Tibial artery (tissue), 4 donors: ENCODE results near the gene CLEC2D.
"Not testable (repeated sequence)": the region's sequence is repeated elsewhere in the genome, so short reads cannot be mapped to it uniquely, and the experiment has no call there.

Source experiments
- DNase-seq, 2 donors: peaks; one replicate each; pipeline ENCODE4 v3.0.0-alpha.2; 2019
- H3K27ac ChIP-seq, 2 donors: fragments of 200-600 bp; sonication (generic) in 1 of 2; 1 replicate in 1 of 2; 2 replicates in 1 of 2; pipeline ENCODE4 v1.5.1; 2018 to 2019; ENCODE audit warnings: mild to moderate bottlenecking in 1 of 2
- H3K27me3 ChIP-seq, 2 donors: fragments of 200-600 bp; sonication (generic) in 1 of 2; one replicate each; pipeline versions ENCODE4 v1.5.1 to v1.6.0; 2016 to 2019
- H3K36me3 ChIP-seq, 3 donors: fragments of 200-600 bp; sonication (generic) in 2 of 3; one replicate each; pipeline ENCODE4 v1.5.1; 2016 to 2019; ENCODE audit warnings: mild to moderate bottlenecking in 2 of 3
- H3K4me1 ChIP-seq, 4 donors: fragments of 200-600 bp; sonication (generic) in 2 of 4; 1 replicate in 3 of 4; 2 replicates in 1 of 4; pipeline ENCODE4 v1.5.1; 2016 to 2019
- H3K4me3 ChIP-seq, 2 donors: fragments of 200-600 bp; sonication (generic) in 1 of 2; 1 replicate in 1 of 2; 2 replicates in 1 of 2; pipeline ENCODE4 v1.5.1; 2018 to 2019; ENCODE audit warnings: mild to moderate bottlenecking in 2 of 2
- H3K9me3 ChIP-seq, 3 donors: fragments of 200-600 bp; sonication (generic) in 1 of 3; one replicate each; pipeline ENCODE4 v1.5.1; 2016 to 2019
- CTCF ChIP-seq, 2 experiments: fragments of 200-600 bp in 1 of 2; fragments of 450-650 bp in 1 of 2; IDR thresholded peaks; one replicate each; pipeline ENCODE4 v1.5.1; 2017 to 2019; ENCODE audit warnings: antibody characterized with exemption in 2 of 2, mild to moderate bottlenecking in 1 of 2, moderate library complexity in 1 of 2
- intact Hi-C: fragments of 100-400 bp; cut with DNase I; formaldehyde crosslinking; loops from one replicate; pipeline ENCODE4 v1.15.0; 2023; ENCODE audit warnings: low total_unique reads

CLEC2D gene

GRCh38 chr12:9699269-9699897 is 29.9 kb downstream of the CLEC2D start:
- DNase-seq = no peak
- no peak overlapping the region for H3K4me3 ChIP-seq
- intact Hi-C loops = no loop called here
- H3K27ac ChIP-seq = no peak overlapping the region
- no peaks in the 10 kb centered on the region for H3K27me3 ChIP-seq
- H3K36me3 ChIP-seq = peaks cover 13% of the 10 kb centered on the region in 3 donors
- H3K4me1 ChIP-seq = no peaks in the 10 kb centered on the region
- peaks cover 0 to 7% (median 0%) of the 10 kb centered on the region in 3 donors for H3K9me3 ChIP-seq
- TF ChIP-seq CTCF (IDR thresholded peaks at IDR 0.05) = no peak

GRCh38 chr12:9699898-9700605 is 30.5 kb downstream of the CLEC2D start:
- Histone ChIP-seq H3K36me3 (peaks cover 6 to 7% (median 6%) of the 10 kb centered on the region in 3 donors), H3K27me3 (no peaks in the 10 kb centered on the region), H3K4me1 (no peaks in the 10 kb centered on the region), H3K27ac (no peak overlapping the region), H3K9me3 (peaks cover 0 to 6% (median 0%) of the 10 kb centered on the region in 3 donors), H3K4me3 (no peak overlapping the region)
- intact Hi-C loops = no loop called here
- TF ChIP-seq CTCF (IDR thresholded peaks at IDR 0.05) = no peak
- DNase-seq = no peak

GRCh38 chr12:9700606-9700956 is 31.1 kb downstream of the CLEC2D start:
- TF ChIP-seq CTCF (IDR thresholded peaks at IDR 0.05) = no peak

GRCh38 chr12:9701380-9702154 is 32.1 kb downstream of the CLEC2D start:
- Histone ChIP-seq H3K4me3 (no peak overlapping the region), H3K27me3 (no peaks in the 10 kb centered on the region), H3K4me1 (no peaks in the 10 kb centered on the region), H3K27ac (no peak overlapping the region), H3K9me3 (no peaks in the 10 kb centered on the region), H3K36me3 (no peaks in the 10 kb centered on the region)
- no peak for TF ChIP-seq CTCF (IDR thresholded peaks at IDR 0.05)
- intact Hi-C loops = no loop called here
- no peak for DNase-seq

More at GRCh38 chr12:9700606-9700956, 31.1 kb downstream of the CLEC2D start:
- H3K9me3 ChIP-seq = peaks cover 0 to under 1% (median 0%) of the 10 kb centered on the region in 3 donors
- no peak for DNase-seq
- no peaks in the 10 kb centered on the region for H3K27me3 ChIP-seq
- intact Hi-C loops = no loop called here
- no peaks in the 10 kb centered on the region for H3K4me1 ChIP-seq
- no peak overlapping the region for H3K27ac ChIP-seq
- peaks cover under 1 to 1% (median under 1%) of the 10 kb centered on the region in 3 donors for H3K36me3 ChIP-seq
- H3K4me3 ChIP-seq = no peak overlapping the region

GRCh38 chr12:9702255-9702654 is 32.7 kb downstream of the CLEC2D start:
- no peaks in the 10 kb centered on the region for H3K9me3 ChIP-seq
- H3K27me3 ChIP-seq = no peaks in the 10 kb centered on the region
- no peak overlapping the region for H3K4me3 ChIP-seq
- H3K36me3 ChIP-seq = no peaks in the 10 kb centered on the region
- DNase-seq = no peak
- no peak for TF ChIP-seq CTCF (IDR thresholded peaks at IDR 0.05)
- no peaks in the 10 kb centered on the region for H3K4me1 ChIP-seq
- intact Hi-C loops = no loop called here
- H3K27ac ChIP-seq = no peak overlapping the region

GRCh38 chr12:9704561-9704960 is 35.0 kb downstream of the CLEC2D start:
- H3K4me1 ChIP-seq, H3K9me3 ChIP-seq, H3K36me3 ChIP-seq, H3K4me3 ChIP-seq, DNase-seq, H3K27me3 ChIP-seq, H3K27ac ChIP-seq, intact Hi-C loops: not testable (repeated sequence)
